Middle frontal gyrus (tissue), 1 donor: ENCODE measurements around the gene AJM1.
"Not testable (repeated sequence)": the region's sequence is repeated elsewhere in the genome, so short reads cannot be mapped to it uniquely, and the experiment has no call there.

ENCODE experiments used
- DNase-seq: peaks from one replicate; pipeline ENCODE4 v3.0.0-alpha.2; 2015; ENCODE audit warnings: low spot score; ENCODE audit errors: extremely low spot score

Gene AJM1

DNA sequence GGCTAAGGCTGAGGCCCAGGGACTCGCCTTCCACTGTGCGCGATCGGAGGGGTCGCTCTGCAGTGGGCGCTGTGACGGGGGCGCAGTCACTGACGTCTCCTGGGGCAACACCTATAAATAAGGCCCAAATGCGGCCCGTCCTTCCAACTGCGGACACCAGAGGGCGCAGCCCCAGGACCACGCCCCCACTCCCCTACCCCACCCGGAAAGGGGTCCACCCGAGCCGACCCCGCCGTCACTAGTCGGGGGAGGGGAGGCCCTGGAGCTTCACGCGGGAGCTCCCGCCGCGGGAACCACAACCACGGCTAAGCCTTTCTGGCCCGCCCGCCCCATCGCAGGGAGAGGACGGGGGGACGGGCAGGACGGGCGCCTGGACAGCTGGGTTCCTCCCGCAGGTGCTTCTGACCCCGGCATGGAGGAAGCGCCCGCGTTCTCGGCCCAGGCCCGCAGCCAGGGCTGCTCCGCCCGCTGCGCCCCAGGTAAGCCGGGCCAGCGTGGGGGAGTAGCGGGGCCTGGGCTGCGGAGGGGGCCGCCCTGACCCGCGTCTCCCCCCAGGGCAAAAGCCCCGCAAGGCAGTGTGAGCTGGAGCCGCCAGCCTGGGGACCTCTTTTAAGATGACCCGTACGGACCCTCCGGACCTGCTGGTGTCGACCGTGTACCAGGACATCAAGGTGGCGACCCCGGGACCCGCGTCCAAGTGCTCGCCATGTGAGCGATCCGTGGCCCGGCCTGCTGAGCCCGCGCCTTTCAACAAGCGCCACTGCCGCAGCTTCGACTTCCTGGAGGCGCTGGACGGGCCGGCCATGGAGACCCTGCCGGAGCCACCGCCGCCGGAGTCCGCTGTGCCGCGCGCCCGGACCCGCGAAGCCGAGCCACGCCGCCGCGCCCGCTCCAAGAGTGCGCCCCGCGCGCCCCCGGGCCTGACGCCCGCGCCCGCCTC is 1.8 kb downstream of the AJM1 start:
- not testable (repeated sequence) for DNase-seq

DNA sequence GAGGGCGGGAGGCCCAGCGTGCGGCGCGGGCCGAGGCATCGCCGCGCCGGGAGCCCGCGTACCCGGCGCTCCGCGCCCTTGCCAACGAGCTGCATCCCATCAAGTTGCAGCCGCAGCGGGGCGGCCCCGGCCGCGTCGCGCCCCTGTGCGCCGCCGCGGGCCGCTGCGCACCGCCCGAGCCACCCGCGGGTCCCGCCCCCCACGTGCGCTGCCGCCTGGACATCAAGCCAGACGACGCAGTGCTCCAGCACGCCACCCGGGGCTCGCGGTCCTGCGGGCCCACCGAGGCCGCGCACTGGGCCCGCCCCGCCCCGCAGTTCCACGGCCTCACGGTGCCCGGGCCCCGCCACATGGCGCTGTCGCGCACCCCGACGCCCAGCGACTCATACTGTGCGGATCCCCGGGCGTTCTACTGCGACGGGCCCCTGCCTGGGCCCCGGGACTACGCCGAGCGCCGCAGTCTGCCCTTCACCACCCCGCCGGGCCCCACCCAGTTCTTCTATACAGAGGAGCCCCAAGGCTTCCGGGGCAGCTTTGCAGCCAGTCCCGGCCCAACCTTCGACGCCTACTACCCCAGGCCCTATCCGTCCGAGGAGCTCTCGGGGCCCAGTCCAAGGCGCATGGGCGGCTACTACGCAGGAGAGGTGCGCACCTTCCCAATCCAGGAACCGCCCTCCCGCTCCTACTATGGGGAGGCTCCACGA is 2.6 kb downstream of the AJM1 start:
- DNase-seq: no peak

DNA sequence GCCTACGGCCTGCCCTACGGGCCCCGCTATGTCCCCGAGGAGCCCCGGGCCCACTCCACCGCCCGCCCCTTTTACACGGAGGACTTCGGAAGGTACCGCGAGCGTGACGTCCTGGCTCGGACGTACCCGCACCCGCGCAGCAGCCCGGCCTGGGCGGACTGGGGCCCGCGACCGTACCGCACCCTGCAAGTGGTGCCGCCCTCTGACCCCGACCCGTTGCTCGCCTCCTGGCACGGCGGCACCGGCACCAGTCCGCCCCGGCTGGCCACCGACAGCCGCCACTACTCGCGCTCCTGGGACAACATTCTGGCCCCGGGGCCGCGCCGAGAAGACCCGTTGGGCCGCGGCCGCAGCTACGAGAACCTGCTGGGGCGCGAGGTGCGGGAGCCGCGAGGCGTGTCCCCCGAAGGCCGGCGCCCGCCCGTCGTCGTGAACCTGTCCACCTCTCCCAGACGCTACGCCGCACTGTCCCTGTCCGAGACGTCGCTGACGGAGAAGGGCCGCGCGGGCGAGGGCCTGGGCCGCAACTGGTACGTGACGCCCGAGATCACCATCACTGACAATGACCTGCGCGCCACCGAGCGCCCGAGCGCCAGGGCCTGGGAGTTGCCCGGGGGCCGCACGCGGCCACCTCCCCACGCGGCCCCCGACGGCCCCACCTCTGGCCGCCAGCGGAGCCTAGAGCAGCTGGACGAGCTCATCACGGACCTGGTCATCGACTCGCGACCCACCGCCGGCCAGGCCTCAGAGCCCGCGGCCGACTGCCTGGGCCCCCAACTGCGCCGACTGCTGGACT is 3.4 kb downstream of the AJM1 start:
- DNase-seq: no peak

DNA sequence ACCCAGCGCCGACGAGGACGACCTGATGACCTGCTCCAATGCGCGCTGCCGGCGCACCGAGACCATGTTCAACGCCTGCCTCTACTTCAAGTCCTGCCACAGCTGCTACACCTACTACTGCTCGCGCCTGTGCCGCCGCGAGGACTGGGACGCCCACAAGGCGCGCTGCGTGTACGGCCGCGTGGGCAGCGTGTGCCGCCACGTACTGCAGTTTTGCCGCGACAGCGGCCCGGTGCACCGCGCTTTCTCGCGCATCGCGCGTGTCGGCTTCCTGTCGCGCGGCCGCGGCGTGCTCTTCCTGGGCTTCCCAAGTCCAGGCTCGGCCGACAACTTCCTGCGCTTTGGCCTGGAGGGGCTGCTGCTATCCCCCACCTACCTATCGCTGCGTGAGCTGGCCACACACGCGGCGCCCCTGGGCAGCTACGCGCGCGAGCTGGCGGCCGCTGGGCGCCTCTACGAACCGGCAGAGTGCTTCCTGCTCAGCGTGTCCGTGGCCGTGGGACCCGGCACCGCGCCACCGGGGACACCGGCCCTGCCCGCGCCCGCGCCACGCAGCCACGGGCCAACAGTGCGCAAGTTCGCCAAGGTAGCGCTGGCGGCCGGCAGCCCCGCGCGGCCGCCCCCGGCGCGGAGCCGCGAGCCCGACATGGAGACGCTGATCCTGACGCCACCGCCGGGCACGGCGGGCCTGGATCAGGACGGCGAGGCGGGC is 4.3 kb downstream of the AJM1 start:
- DNase-seq: no peak

DNA sequence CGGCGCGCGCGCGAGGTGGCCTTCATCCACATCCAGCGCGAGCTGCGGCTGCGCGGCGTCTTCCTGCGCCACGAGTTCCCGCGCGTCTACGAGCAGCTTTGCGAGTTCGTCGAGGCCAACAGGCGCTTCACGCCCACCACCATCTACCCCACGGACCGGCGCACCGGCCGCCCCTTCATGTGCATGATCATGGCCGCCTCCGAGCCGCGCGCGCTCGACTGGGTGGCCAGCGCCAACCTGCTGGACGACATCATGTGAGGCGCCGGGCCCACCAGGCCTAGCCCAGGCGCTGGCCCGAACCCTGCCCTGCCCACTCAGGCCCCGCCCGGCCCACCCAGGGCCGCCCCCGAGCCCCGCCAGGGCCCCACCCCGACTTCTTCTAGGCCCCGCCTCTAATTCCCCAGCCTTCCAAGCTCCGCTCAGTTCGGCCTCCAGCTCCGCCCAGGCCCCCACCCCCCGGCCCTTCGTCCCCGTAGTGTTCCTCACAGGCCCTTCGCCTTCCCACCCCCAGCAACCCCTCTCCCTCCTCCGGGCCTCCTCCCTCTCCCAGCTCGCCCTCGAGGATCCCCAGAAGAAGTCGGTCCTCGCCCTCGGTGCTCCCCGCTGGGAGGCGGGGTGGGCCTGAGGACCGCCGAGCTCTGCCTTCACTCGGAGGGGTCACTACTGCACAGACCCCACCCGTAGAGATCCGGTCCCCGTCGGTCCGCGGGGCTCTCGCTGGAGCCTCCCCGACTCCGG is 5.0 kb downstream of the AJM1 start:
- no peak for DNase-seq

DNA sequence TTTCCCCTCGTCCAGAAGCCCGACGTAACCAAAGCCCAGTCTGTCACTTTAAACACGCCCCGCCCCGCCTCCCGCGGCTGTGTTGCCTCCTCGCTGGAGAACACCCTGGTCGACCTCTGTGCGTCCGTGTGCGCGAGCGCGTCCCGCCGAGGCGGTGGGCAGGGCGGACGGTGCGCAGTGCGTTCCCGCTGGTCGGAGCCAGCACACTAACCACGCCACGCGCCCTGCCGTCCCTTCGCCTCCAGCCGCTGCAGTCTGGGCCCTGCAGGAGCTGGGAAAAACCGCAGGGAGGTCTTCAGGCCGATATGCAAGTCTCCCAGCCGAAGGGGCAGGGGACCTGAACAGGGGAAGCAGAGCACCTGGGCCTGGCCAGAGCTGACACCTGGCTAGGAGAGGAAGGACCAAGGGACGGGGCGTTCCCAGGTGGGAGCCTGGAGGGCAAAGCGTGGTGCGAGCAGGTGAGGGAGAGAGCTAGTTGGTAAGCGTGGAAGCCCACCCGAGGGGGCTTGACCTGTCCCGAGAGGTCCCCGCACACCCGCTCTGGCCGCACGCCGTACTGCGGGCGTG is 5.6 kb downstream of the AJM1 start:
- DNase-seq: no peak

DNA sequence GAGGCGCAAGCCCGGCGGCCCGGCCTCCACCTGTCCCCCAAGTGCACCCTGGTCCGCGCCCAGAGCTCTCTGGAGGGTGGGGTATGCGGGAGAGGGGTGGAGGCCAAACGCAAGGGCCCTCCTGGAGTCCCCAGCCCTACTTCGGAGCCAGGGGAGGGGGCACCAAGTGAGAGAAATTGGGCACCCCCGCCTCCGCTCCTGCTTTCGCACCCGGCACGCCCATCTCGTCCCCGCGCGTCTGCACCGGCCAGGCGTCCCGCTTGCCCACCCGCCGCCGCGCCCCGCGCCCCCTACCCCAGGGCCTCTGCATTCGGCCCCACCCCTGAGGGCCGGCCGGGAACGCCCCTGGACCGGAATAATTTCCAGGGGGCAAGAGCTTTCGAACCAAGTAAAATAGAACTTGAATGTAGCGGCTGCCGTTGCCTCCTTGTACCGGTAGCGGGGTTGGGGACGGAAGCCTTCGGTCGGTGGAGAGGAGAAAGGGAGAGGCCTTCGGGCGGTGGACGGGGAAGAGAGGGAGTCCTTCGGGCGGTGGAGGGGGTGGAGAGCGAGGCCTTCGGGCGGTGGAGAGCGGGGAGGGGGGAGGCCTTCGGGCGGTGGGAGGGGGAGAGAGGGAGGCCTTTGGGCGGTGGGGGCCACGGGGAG is 6.2 kb downstream of the AJM1 start:
- DNase-seq: no peak

DNA sequence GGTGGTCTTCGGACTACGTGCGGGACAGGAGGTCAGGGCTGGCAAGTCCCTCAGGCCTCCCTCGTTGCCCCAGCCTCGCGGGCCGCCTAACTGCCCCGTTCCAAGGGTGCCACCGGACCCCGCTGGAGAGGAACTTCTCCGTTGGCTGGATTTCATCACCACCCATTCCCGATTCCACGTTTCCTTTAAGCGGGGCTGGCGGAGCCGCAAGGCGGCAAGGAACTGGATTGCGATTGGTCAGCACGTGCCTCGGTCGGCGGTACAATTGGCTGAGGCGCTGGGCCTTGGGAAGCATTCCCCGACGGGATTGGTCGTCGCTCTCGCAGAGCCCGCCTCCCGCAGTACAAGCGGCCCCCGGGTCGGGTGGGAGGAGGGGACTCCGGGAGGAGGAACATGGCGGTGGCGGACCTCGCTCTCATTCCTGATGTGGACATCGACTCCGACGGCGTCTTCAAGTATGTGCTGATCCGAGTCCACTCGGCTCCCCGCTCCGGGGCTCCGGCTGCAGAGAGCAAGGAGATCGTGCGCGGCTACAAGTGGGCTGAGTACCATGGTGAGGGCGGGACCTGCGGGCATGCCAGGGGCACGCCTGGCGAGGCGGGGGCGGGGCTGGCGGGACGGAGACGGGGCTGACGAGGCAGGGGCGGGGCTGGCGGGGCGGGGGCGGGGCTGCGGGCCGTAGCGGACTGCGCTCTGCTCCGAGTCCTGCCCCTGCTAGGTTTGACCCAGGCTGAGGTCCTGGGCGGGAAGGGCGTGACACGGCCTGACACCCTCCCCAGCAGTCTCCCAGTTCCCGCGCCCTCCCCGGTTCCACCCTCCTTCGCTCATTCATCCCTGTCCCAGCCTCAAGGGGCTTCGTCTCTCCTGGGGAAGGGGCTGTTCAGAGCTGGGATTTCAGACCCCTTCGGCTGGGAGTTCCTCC is 7.0 kb downstream of the AJM1 start, which contains the start of gene PHPT1:
Gene PHPT1, plus strand, starts transcription at position 372 of the 922 bp plus-strand sequence. Its CDS starts 22 bp downstream, at position 394.
- DNase-seq: peak; percentile 97

DNA sequence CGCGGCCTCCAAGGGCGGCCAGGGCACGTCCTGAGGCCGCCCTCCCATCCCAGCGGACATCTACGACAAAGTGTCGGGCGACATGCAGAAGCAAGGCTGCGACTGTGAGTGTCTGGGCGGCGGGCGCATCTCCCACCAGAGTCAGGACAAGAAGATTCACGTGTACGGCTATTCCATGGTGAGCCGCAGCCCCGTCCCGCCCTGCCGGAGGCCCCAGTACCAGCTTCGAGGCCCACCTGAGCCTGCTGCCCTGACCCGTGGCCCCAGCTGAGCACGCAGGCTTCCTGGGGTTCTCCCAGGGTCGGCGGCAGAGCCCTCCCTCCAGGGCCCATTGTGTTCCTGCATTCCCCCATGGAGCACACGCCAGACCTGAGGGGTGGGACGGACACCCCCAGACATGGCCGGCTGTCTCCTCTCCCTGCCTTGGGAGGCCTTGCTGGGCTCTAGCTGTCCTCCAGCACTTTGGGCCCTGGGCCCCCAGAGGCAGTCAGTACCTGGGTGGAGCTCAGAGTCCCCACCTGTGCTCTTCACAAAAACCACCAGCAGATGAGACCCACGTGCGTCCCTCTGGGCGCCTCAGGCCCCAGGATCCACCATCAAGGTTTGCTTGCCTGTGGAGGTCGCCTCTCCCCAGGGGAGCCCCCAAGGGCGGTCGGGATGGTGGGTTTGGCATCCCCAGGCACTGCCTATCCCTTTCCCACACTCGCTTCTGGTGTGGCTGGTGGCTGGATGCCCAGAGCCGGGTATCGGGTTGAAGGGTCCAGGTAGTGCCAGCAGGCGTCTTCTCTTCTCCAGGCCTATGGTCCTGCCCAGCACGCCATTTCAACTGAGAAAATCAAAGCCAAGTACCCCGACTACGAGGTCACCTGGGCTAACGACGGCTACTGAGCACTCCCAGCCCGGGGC is 7.9 kb downstream of the AJM1 start:
- DNase-seq: no peak

DNA sequence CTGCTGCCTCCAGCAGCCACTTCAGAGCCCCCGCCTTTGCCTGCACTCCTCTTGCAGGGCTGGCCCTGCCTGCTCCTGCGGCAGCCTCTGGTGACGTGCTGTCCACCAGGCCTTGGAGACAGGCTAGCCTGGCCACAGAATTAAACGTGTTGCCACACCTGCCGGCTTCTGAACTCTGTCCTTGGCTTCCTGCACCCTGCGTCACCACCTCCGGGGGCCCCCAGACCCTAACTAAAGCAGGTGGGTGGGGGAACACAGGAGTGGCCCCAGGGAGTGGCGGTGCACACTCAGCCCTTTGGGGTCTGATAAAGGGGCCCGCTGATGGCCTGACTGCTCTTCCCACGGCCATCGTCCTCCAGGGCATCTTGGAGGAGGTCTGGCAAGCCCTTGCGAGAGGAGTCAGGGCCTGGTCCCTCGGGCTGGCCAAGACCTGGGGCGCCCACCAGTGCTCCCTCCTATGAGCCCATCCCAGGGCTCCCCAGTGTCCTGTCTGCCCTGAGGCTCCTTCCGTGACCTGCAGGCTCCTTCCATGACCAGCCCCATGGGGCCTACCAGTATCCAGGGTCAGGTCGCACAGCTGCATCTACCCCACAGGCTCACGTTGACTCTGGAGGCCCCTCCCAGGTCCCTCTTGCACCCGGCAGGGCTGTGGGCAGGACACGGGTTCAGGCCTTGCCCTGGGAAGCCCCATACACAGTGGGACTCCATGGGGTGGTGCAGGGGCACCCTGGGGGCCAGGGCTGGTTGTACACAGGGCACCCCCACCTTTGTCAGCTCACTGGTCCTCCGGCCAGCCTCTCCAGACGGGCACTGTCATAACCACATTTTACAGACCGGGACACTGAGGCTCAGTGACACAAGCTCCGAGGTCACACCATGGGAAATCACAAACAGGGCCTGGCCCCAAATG is 8.8 kb downstream of the AJM1 start:
- no peak for DNase-seq

DNA sequence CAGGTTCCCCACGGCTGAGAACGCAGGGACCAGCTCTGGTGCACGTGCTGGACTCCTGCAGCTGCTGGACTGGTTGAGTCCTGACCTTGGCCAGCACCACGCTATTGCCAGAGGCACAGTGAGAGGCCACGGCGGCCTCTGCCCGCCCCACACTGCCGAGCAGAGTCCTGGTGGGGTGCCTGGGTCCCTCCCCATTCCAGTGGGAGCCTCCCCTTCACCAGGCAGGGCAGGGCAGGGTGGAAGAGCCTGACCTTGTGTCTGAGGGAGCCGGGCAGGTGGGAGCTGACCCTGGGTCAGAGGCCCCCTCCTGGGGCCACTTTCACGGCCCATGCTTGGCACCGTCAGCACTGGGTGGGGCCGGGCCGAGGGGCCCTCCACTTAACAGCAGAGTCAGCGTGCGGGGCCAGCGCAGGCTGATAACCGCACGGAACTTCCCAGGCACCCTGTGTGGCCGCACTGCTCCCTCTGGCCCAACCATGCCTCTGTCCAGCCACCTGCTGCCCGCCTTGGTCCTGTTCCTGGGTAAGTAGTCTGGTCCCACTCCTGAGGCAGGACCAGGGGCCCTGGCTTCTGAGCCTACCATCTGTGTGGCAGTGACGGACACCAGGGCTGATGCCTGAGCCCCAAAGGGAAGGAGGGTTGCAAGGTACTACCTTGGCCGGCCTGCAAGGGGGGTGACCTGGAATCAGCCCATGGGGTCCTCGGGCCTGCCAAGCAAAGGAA is 9.8 kb downstream of the AJM1 start, which contains the start of gene MAMDC4:
Gene MAMDC4, plus strand, starts transcription at position 406 of the 723 bp plus-strand sequence. Its CDS starts 71 bp downstream, at position 477.
- DNase-seq: no peak

DNA sequence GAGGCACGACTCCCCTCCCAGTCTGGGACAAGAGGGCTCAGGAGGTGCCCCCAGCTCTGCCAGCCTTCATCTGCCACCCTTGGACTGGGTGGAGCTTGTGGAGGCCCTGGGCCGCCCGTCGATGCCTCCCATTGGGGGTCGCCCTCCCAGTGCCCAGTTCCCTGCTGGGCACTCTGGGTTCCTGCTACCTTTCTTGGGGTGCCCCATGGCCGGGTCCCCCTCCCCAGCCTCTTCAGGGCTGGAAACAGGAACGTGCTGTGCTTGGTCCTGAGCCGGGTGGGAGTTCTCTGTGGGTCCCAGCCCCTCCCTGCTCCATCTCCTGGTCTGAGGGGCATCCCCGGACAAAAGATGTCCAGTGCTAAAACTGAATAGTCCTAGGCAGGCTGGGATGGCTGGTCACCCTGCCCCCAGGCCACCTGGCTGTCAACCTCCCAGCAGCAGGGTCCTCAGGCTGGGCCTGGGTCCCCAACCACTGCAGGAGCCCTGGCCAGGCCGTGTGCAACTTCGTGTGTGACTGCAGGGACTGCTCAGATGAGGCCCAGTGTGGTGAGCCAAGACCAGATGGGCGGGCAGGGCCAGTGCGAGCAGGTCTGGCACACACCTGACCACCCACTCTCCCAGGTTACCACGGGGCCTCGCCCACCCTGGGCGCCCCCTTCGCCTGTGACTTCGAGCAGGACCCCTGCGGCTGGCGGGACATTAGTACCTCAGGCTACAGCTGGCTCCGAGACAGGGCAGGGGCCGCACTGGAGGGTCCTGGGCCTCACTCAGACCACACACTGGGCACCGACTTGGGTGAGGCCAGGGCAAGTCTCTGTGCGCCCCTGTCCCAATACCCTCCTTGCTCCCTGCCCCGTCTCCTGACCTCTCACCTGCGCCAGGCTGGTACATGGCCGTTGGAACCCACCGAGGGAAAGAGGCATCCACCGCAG is 10.7 kb downstream of the AJM1 start:
- no peak for DNase-seq

DNA sequence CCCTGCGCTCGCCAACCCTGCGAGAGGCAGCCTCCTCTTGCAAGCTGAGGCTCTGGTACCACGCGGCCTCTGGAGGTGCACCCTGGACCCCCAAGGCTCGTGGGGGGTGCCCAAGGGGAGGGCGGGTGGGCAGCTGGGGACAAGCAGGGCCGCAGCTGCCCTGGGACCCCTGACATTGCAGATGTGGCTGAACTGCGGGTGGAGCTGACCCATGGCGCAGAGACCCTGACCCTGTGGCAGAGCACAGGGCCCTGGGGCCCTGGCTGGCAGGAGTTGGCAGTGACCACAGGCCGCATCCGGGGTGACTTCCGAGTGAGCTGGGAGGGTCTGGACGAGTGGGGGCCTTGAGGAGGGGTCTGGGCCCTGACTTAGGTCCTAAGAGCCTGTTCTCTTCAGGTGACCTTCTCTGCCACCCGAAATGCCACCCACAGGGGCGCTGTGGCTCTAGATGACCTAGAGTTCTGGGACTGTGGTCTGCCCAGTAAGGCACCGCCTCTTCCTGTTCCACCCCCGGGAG is 11.4 kb downstream of the AJM1 start:
- DNase-seq: no peak
